Neural cell (in vitro differentiated cells): Measurements from ENCODE around the gene TRIO. TPM values are rescaled to one million over a fixed set of nuclear protein-coding genes. Genes with fewer than 3 reads are reported as not detected.

Experiments used
- H2AFZ ChIP-seq: fragments of 200-600, 300-800 bp; sonication (generic), shearing (Covaris generic); 2 replicates; pipeline ENCODE4 v1.6.0; 2014; ENCODE audit warnings: low read depth, mild to moderate bottlenecking, antibody characterized with exemption, low read length, moderate library complexity
- H3F3A ChIP-seq: fragments of 200-600 bp; shearing (Covaris generic); 2 replicates; pipeline ENCODE4 v1.6.1; 2016; ENCODE audit warnings: mild to moderate bottlenecking, moderate library complexity, mixed read lengths, antibody characterized with exemption, low read length; ENCODE audit not compliant: insufficient read depth, poor library complexity, severe bottlenecking
- H3K27ac ChIP-seq: fragments of 200-600, 300-800 bp; sonication (generic), shearing (Covaris generic); 2 replicates; pipeline ENCODE4 v1.5.1; 2014; ENCODE audit warnings: mild to moderate bottlenecking, low read length, moderate library complexity
- H3K27me3 ChIP-seq: fragments of 300-800, 200-600 bp; sonication (generic), shearing (Covaris generic); 2 replicates; pipeline ENCODE4 v1.6.0; 2014; ENCODE audit warnings: mild to moderate bottlenecking, low read depth, low read length, moderate library complexity; ENCODE audit not compliant: insufficient read depth
- H3K36me3 ChIP-seq: fragments of 300-800, 200-600 bp; sonication (generic), shearing (Covaris generic); 2 replicates; pipeline ENCODE4 v1.5.1; 2014; ENCODE audit warnings: mild to moderate bottlenecking, antibody characterized with exemption, low read length, moderate library complexity; ENCODE audit not compliant: insufficient read depth
- H3K4me2 ChIP-seq: fragments of 300-800, 200-600 bp; sonication (generic), shearing (Covaris generic); 2 replicates; pipeline ENCODE4 v1.6.0; 2014; ENCODE audit warnings: mild to moderate bottlenecking, low read length
- H3K4me3 ChIP-seq: fragments of 300-800, 200-600 bp; sonication (generic), shearing (Covaris generic); 2 replicates; pipeline ENCODE4 v1.5.1; 2014; ENCODE audit warnings: mild to moderate bottlenecking, low read length, moderate library complexity
- H3K79me2 ChIP-seq: fragments of 200-600 bp; shearing (Covaris generic); replicated peaks from 2 replicates; pipeline ENCODE4 v1.6.0; 2014; ENCODE audit warnings: mild to moderate bottlenecking, low read length, moderate library complexity; ENCODE audit not compliant: insufficient read depth
- H3K9ac ChIP-seq: fragments of 300-800, 200-600 bp; sonication (generic), shearing (Covaris generic); 2 replicates; pipeline ENCODE4 v1.6.1; 2016; ENCODE audit warnings: mild to moderate bottlenecking, low read length, mixed read lengths
- H3K9me2 ChIP-seq: fragments of 200-600 bp; shearing (Covaris generic); 2 replicates; pipeline ENCODE4 v1.6.1; 2016; ENCODE audit warnings: mild to moderate bottlenecking, low read length, mixed read lengths; ENCODE audit not compliant: insufficient read depth
- H3K9me3 ChIP-seq: fragments of 200-600, 300-800 bp; sonication (generic), shearing (Covaris generic); 2 replicates; pipeline ENCODE4 v1.6.1; 2016; ENCODE audit warnings: mild to moderate bottlenecking, mixed run types, low read length, moderate library complexity, mixed read lengths
- H4K20me1 ChIP-seq: fragments of 200-600 bp; shearing (Covaris generic); 2 replicates; pipeline ENCODE4 v1.6.1; 2016; ENCODE audit warnings: mild to moderate bottlenecking, mixed run types; ENCODE audit not compliant: insufficient read depth
- CTCF ChIP-seq: fragments of 450-650 bp; IDR thresholded peaks from 2 replicates; pipeline ENCODE4 v1.5.1; 2014; ENCODE audit warnings: antibody characterized with exemption, mild to moderate bottlenecking, moderate library complexity; ENCODE audit not compliant: poor library complexity, severe bottlenecking
- EP300 ChIP-seq: fragments of 450-650 bp; conservative IDR thresholded peaks from 2 replicates; pipeline ENCODE4 v1.6.1; 2014; ENCODE audit warnings: antibody characterized with exemption, mild to moderate bottlenecking, moderate library complexity; ENCODE audit not compliant: poor library complexity, severe bottlenecking
- EZH2 ChIP-seq: fragments of 200-600, 300-800 bp; shearing (Covaris generic), sonication (generic); IDR thresholded peaks from 2 replicates; pipeline ENCODE4 v1.6.1; 2014; ENCODE audit warnings: antibody characterized with exemption, low read length, borderline replicate concordance, mild to moderate bottlenecking; ENCODE audit not compliant: insufficient read depth, poor library complexity, severe bottlenecking
- MXI1 ChIP-seq: fragments of 450-650 bp; conservative IDR thresholded peaks from 2 replicates; pipeline ENCODE4 v1.6.1; 2014; ENCODE audit warnings: antibody characterized with exemption, mild to moderate bottlenecking; ENCODE audit not compliant: poor library complexity, severe bottlenecking
- POLR2AphosphoS5 ChIP-seq: IDR thresholded peaks from 2 replicates; pipeline ENCODE4 v1.6.1; 2012
- RAD21 ChIP-seq: fragments of 450-650 bp; conservative IDR thresholded peaks from 2 replicates; pipeline ENCODE4 v1.6.1; 2014; ENCODE audit warnings: antibody characterized with exemption, mild to moderate bottlenecking, moderate library complexity
- SMC3 ChIP-seq: fragments of 450-650 bp; conservative IDR thresholded peaks from 2 replicates; pipeline ENCODE4 v1.6.1; 2014; ENCODE audit warnings: antibody characterized with exemption, mild to moderate bottlenecking, moderate library complexity; ENCODE audit not compliant: poor library complexity
- TAF1 ChIP-seq: IDR thresholded peaks from 2 replicates; pipeline ENCODE4 v1.6.1; 2012; ENCODE audit warnings: low read depth
- polyA plus RNA-seq: library from polyadenylated mRNA; depleted of rRNA; stranded (reverse); fragments of >200 nt; gene quantifications from 2 replicates; pipeline ENCODE4 v1.2.3, GENCODE V29; 2014
- TF ChIP-seq, protein P1 (sequence below): IDR thresholded peaks from 2 replicates; pipeline ENCODE4 v1.6.1; 2012; ENCODE audit warnings: borderline replicate concordance

TRIO gene
- polyA plus RNA-seq, 1 donor from 2014 or later, result 168 TPM

DNA sequence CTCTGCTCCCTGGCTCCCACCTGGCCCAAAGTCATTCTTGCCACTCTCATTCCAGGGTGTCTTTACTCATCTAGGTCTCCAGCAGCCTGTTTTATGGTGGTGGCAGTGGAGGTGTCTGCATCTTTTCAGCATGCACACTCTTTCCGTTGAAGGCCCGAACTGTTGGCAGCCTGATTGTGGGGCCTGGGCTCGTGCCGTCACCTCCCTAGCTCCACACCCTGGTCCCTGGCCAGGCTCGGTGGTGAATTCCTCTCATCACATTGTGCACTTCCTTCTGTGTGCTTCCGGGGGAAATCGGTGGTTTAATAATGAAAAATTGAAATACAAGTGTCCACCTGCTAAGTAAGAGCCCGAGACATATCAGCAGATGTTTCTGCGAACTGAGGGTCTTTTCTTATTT is 214.3 kb downstream of the TRIO start:
- no peaks in the 10 kb centered on the region for H3K36me3 ChIP-seq
- no peak overlapping the region for H2AFZ ChIP-seq
- H3K4me3 ChIP-seq, result peak overlapping the region; percentile 9
- H3K27ac ChIP-seq, result no peak overlapping the region
- no peak overlapping the region for H3K9ac ChIP-seq
- H3K79me2 ChIP-seq, result peaks cover 7% of the 10 kb centered on the region
- H3K9me3 ChIP-seq, result no peaks in the 10 kb centered on the region
- TF ChIP-seq MXI1 (no peak), RAD21 (no peak), EP300 (no peak), EZH2 (no peak), SMC3 (no peak), CTCF (no peak), POLR2AphosphoS5 (no peak), TAF1 (no peak)
- TF ChIP-seq, protein P1, sequence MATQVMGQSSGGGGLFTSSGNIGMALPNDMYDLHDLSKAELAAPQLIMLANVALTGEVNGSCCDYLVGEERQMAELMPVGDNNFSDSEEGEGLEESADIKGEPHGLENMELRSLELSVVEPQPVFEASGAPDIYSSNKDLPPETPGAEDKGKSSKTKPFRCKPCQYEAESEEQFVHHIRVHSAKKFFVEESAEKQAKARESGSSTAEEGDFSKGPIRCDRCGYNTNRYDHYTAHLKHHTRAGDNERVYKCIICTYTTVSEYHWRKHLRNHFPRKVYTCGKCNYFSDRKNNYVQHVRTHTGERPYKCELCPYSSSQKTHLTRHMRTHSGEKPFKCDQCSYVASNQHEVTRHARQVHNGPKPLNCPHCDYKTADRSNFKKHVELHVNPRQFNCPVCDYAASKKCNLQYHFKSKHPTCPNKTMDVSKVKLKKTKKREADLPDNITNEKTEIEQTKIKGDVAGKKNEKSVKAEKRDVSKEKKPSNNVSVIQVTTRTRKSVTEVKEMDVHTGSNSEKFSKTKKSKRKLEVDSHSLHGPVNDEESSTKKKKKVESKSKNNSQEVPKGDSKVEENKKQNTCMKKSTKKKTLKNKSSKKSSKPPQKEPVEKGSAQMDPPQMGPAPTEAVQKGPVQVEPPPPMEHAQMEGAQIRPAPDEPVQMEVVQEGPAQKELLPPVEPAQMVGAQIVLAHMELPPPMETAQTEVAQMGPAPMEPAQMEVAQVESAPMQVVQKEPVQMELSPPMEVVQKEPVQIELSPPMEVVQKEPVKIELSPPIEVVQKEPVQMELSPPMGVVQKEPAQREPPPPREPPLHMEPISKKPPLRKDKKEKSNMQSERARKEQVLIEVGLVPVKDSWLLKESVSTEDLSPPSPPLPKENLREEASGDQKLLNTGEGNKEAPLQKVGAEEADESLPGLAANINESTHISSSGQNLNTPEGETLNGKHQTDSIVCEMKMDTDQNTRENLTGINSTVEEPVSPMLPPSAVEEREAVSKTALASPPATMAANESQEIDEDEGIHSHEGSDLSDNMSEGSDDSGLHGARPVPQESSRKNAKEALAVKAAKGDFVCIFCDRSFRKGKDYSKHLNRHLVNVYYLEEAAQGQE, result no peak
- H3K4me2 ChIP-seq, result no peak overlapping the region
- no peaks in the 10 kb centered on the region for H3K9me2 ChIP-seq
- H3F3A ChIP-seq, result no peaks in the 10 kb centered on the region
- H3K27me3 ChIP-seq, result no peaks in the 10 kb centered on the region
- H4K20me1 ChIP-seq, result no peaks in the 10 kb centered on the region

DNA sequence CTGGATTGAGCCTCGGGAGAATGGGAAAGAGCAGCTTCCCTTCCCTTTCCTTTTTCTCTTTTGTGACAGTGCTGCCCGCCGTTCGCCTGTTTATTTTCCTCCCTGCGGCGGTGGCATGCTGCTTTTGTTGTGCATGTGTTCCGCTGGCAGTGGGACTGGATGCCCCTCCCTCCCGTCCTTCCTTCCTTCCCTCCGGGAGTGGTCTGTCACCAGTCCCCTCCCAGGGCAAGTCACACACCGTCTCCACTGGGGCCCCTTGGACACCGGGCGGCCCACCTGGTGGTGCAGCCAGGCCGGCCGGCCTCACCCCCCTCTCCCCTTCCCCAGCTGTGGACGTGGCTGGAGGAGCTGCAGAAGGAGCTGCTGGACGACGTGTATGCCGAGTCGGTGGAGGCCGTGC is 214.7 kb downstream of the TRIO start:
- Histone ChIP-seq H3F3A (no peaks in the 10 kb centered on the region), H3K4me2 (no peak overlapping the region), H4K20me1 (no peaks in the 10 kb centered on the region), H3K9me3 (no peaks in the 10 kb centered on the region), H3K4me3 (peak overlapping the region; percentile 9), H3K79me2 (peaks cover 7% of the 10 kb centered on the region), H2AFZ (no peak overlapping the region), H3K9me2 (no peaks in the 10 kb centered on the region), H3K27ac (no peak overlapping the region), H3K27me3 (no peaks in the 10 kb centered on the region), H3K9ac (no peak overlapping the region), H3K36me3 (no peaks in the 10 kb centered on the region)
- no peak for TF ChIP-seq POLR2AphosphoS5
- no peak for TF ChIP-seq SMC3
- no peak for TF ChIP-seq TAF1
- TF ChIP-seq, protein P1, result no peak
- TF ChIP-seq CTCF, result no peak
- no peak for TF ChIP-seq MXI1
- no peak for TF ChIP-seq RAD21
- TF ChIP-seq EP300, result no peak
- no peak for TF ChIP-seq EZH2
